IMR-90 (cell line): Measurements from ENCODE around the gene KRTDAP. TPM values are rescaled to one million over a fixed set of nuclear protein-coding genes. Genes with fewer than 3 reads are reported as not detected.

Source experiments
- ATAC-seq: fragments of 200-7000 bp; cut with Tn5 transposase; 2 replicates; pipeline ENCODE4 v1.9.1; 2020; ENCODE audit warnings: low read depth, mild to moderate bottlenecking, moderate library complexity
- BruUV-seq: library from RNA; stranded (reverse); fragments of 400-500 nt; replicated peaks from 2 replicates; lab custom pipeline; 2021; lab: Mats Ljungman, UMichigan
- CTCF ChIA-PET: fragments of 300-600 bp; formaldehyde crosslinking; extraction: SDS; loops from one replicate; lab custom pipeline; 2021; ENCODE audit warnings: antibody characterized with exemption; lab: Yijun Ruan, JAX
- POLR2A ChIA-PET: fragments of 300-600 bp; sonication (Branson Sonifier 250); formaldehyde crosslinking; loops from one replicate; lab custom pipeline; 2022; ENCODE audit warnings: antibody characterized with exemption; ENCODE audit not compliant: unreplicated experiment; lab: Charles Lee
- DNase-seq: peaks from one replicate; pipeline ENCODE4 v3.0.0; 2013
- H2AFZ ChIP-seq: replicated peaks from 2 replicates; pipeline ENCODE3; 2013; ENCODE audit warnings: low read length, mild to moderate bottlenecking; ENCODE audit not compliant: poor library complexity
- H2AK5ac ChIP-seq: 2 replicates; pipeline ENCODE4 v1.6.1; 2013; ENCODE audit warnings: low read depth, low read length, inconsistent platforms
- H2AK9ac ChIP-seq: replicated peaks from 2 replicates; pipeline ENCODE3; 2013; ENCODE audit warnings: mild to moderate bottlenecking, low read depth, low read length, moderate library complexity; ENCODE audit not compliant: poor library complexity
- H2BK120ac ChIP-seq: 2 replicates; pipeline ENCODE4 v1.6.1; 2013; ENCODE audit warnings: low read depth, low read length, inconsistent platforms
- H2BK15ac ChIP-seq: 3 replicates; pipeline ENCODE4 v1.6.1; 2013; ENCODE audit warnings: low read depth, low read length, inconsistent platforms
- H2BK20ac ChIP-seq: 2 replicates; pipeline ENCODE4 v1.6.1; 2013; ENCODE audit warnings: low read depth, mild to moderate bottlenecking, inconsistent platforms, low read length, moderate library complexity
- H2BK5ac ChIP-seq: 2 replicates; pipeline ENCODE4 v1.6.1; 2013; ENCODE audit warnings: mild to moderate bottlenecking, low read depth, low read length, inconsistent platforms; ENCODE audit not compliant: poor library complexity, severe bottlenecking
- H3K14ac ChIP-seq: replicated peaks from 2 replicates; pipeline ENCODE4 v1.6.1; 2013; ENCODE audit warnings: low read depth, low read length, inconsistent platforms
- H3K18ac ChIP-seq: 2 replicates; pipeline ENCODE4 v1.6.1; 2013; ENCODE audit warnings: low read depth, low read length, control low read depth
- H3K23ac ChIP-seq: 2 replicates; pipeline ENCODE4 v1.6.1; 2013; ENCODE audit warnings: low read depth, low read length, inconsistent platforms
- H3K27ac ChIP-seq: 2 replicates; pipeline ENCODE4 v1.5.1; 2013; ENCODE audit warnings: mild to moderate bottlenecking, control low read depth, low read length; ENCODE audit not compliant: insufficient read depth
- H3K27me3 ChIP-seq: 2 replicates; pipeline ENCODE4 v1.6.1; 2013; ENCODE audit warnings: low read length; ENCODE audit not compliant: control insufficient read depth, insufficient read depth
- H3K36me3 ChIP-seq: 2 replicates; pipeline ENCODE4 v1.6.1; 2013; ENCODE audit warnings: low read length, mixed read lengths; ENCODE audit not compliant: control insufficient read depth, insufficient read depth
- H3K4ac ChIP-seq: 2 replicates; pipeline ENCODE4 v1.6.1; 2013; ENCODE audit warnings: low read depth, low read length, inconsistent platforms
- H3K4me1 ChIP-seq: 2 replicates; pipeline ENCODE4 v1.6.1; 2013; ENCODE audit warnings: low read length, mixed read lengths; ENCODE audit not compliant: control insufficient read depth, insufficient read depth
- H3K4me2 ChIP-seq: 2 replicates; pipeline ENCODE4 v1.6.1; 2013; ENCODE audit warnings: low read depth, mild to moderate bottlenecking, control low read depth, low read length, moderate library complexity
- H3K4me3 ChIP-seq: 2 replicates; pipeline ENCODE4 v1.5.1; 2013; ENCODE audit warnings: low read depth, mild to moderate bottlenecking, control low read depth, low read length, moderate library complexity; ENCODE audit not compliant: insufficient read depth
- H3K56ac ChIP-seq: 2 replicates; pipeline ENCODE4 v1.6.1; 2013; ENCODE audit warnings: low read length, inconsistent platforms; ENCODE audit not compliant: insufficient read depth; ENCODE audit errors: extremely low read depth
- H3K79me1 ChIP-seq, 2 experiments: 2 replicates each; pipeline ENCODE4 v1.6.1; 2013; ENCODE audit warnings: low read length in 2 of 2, inconsistent platforms in 1 of 2, low read depth in 1 of 2
- H3K9ac ChIP-seq: 2 replicates; pipeline ENCODE4 v1.6.1; 2013; ENCODE audit warnings: low read depth, low read length, control low read depth
- H3K9me1 ChIP-seq: 2 replicates; pipeline ENCODE4 v1.6.1; 2013; ENCODE audit warnings: low read length, inconsistent platforms; ENCODE audit not compliant: insufficient read depth
- H3K9me3 ChIP-seq: 2 replicates; pipeline ENCODE4 v1.6.1; 2013; ENCODE audit warnings: low read length; ENCODE audit not compliant: control insufficient read depth, insufficient read depth
- H4K20me1 ChIP-seq: 2 replicates; pipeline ENCODE4 v1.6.1; 2013; ENCODE audit warnings: low read length, inconsistent platforms; ENCODE audit not compliant: insufficient read depth
- H4K5ac ChIP-seq: 2 replicates; pipeline ENCODE4 v1.6.1; 2013; ENCODE audit warnings: mild to moderate bottlenecking, low read depth, low read length, control low read depth
- H4K8ac ChIP-seq, 2 experiments: 2 replicates each; pipeline ENCODE4 v1.6.1; 2013; ENCODE audit warnings: low read depth in 2 of 2, low read length in 2 of 2, control low read depth in 1 of 2, inconsistent platforms in 1 of 2
- H4K91ac ChIP-seq: 2 replicates; pipeline ENCODE4 v1.6.1; 2013; ENCODE audit warnings: low read depth, low read length, inconsistent platforms; ENCODE audit not compliant: insufficient read depth
- NFE2L2 ChIP-seq: fragments of 150-350 bp; IDR thresholded peaks from 2 replicates; pipeline ENCODE4 v1.6.1; 2016; ENCODE audit warnings: low read depth, mild to moderate bottlenecking, low read length
- RCOR1 ChIP-seq: IDR thresholded peaks from 2 replicates; pipeline ENCODE4 v1.6.1; 2012; ENCODE audit warnings: mild to moderate bottlenecking, low read length, improper control_type of control experiment; ENCODE audit not compliant: insufficient replicate concordance
- USF2 ChIP-seq: fragments of 150-350 bp; IDR thresholded peaks from 2 replicates; pipeline ENCODE4 v1.6.1; 2017; ENCODE audit warnings: mild to moderate bottlenecking, antibody characterized with exemption, low read length, low read depth
- WGBS, 2 experiments: methylation state at CpG; one replicate each; pipeline versions ENCODE4 v1.1.5 to v1.1.7; 2013; ENCODE audit warnings: missing lambda C conversion rate in 2 of 2; ENCODE audit not compliant: insufficient read length in 1 of 2; ENCODE audit errors: extremely low coverage in 2 of 2; 5-methylcytosine and 5-hydroxymethylcytosine counted together
- dilution Hi-C: fragments of 300-500 bp; cut with HindIII; formaldehyde crosslinking; loops from one replicate; pipeline ENCODE4 v1.14.3; 2018; ENCODE audit warnings: low sequenced_read_pairs; ENCODE audit not compliant: unreplicated experiment
- in situ Hi-C: fragments of 300-500 bp; cut with MboI; formaldehyde crosslinking; loops from 3 replicates; pipeline ENCODE4 v1.14.3; 2019; ENCODE audit warnings: low sequenced_read_pairs, inconsistent platforms, mixed read lengths
- intact Hi-C: fragments of 100-400 bp; cut with micrococcal nuclease; formaldehyde crosslinking; loops from 2 replicates; pipeline ENCODE4 v1.10.0; 2022
- polyA plus RNA-seq, 3 experiments: library from polyadenylated mRNA; depleted of rRNA; stranded (reverse); fragments of >200 nt; gene quantifications; 2 replicates each; pipeline ENCODE4 v1.2.3, GENCODE V29; 2012; ENCODE audit warnings: low replicate concordance in 1 of 3
- total RNA-seq: library from RNA; depleted of rRNA; stranded (reverse); fragments of >200 nt; gene quantifications from 2 replicates; pipeline ENCODE4 v1.2.3, GENCODE V29; 2012
- TF ChIP-seq, protein P1 (sequence below): conservative IDR thresholded peaks from 2 replicates; pipeline ENCODE4 v1.5.1; 2012; ENCODE audit warnings: mild to moderate bottlenecking, low read depth, low read length, improper control_type of control experiment

KRTDAP gene
- total and polyA plus RNA-seq, 2 of the 4 experiments (the other 2 are of a cell fraction), result not detected

- Histone ChIP-seq H3K79me1 (no peaks in the 10 kb centered on the region), H3K27ac (no peak overlapping the region), H4K5ac (no peak overlapping the region), H3K14ac (no peak overlapping the region), H3K4me3 (no peak overlapping the region), H3K9me1 (no peaks in the 10 kb centered on the region; the same call in 1 of the 2 replicates), H2AK5ac (no peak overlapping the region), H3K36me3 (no peaks in the 10 kb centered on the region), H2BK5ac (no peak overlapping the region), H3K9me3 (no peaks in the 10 kb centered on the region), H3K4me2 (no peak overlapping the region), H3K4ac (no peak overlapping the region), H2AK9ac (no peak overlapping the region), H2BK120ac (no peak overlapping the region), H2BK15ac (no peak overlapping the region), H4K91ac (no peak overlapping the region), H4K20me1 (no peaks in the 10 kb centered on the region), H2AFZ (no peak overlapping the region), H3K56ac (no peak overlapping the region), H3K27me3 (peaks cover 68% of the 10 kb centered on the region), H2BK20ac (no peak overlapping the region), H3K23ac (no peak overlapping the region), H3K18ac (no peak overlapping the region), H3K4me1 (no peaks in the 10 kb centered on the region; the same call in 1 of the 2 replicates), H3K9ac (no peak overlapping the region), H4K8ac (no peak overlapping the region)
- ChIA-PET CTCF (interaction anchor here (2.8 kb wide), 1 partner anchor 11 kb away, joined by 11 read pairs; no protein-coding TSS in a partner anchor), POLR2A (no interaction called here)
- dilution Hi-C loops, result no loop called here
- TF ChIP-seq RCOR1, result no peak
- TF ChIP-seq, protein P1, sequence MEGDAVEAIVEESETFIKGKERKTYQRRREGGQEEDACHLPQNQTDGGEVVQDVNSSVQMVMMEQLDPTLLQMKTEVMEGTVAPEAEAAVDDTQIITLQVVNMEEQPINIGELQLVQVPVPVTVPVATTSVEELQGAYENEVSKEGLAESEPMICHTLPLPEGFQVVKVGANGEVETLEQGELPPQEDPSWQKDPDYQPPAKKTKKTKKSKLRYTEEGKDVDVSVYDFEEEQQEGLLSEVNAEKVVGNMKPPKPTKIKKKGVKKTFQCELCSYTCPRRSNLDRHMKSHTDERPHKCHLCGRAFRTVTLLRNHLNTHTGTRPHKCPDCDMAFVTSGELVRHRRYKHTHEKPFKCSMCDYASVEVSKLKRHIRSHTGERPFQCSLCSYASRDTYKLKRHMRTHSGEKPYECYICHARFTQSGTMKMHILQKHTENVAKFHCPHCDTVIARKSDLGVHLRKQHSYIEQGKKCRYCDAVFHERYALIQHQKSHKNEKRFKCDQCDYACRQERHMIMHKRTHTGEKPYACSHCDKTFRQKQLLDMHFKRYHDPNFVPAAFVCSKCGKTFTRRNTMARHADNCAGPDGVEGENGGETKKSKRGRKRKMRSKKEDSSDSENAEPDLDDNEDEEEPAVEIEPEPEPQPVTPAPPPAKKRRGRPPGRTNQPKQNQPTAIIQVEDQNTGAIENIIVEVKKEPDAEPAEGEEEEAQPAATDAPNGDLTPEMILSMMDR, result no peak
- no peak for TF ChIP-seq USF2
- no peak for TF ChIP-seq NFE2L2
- DNase-seq (no peak), ATAC-seq (no peak)
- intact Hi-C loops, result no loop called here
- BruUV-seq, result no TSS peak
- no CpG with 5 or more reads among the region's 7 CpGs for WGBS, 2 experiments
- in situ Hi-C loops, result no loop called here
Measured at GRCh38 chr19:35506011-35506410, 15.7 kb upstream of the KRTDAP start.
